Transverse colon (tissue), 4 donors: ENCODE data around the gene CACNA1E.

Experiments
- CTCF ChIP-seq, 5 experiments: fragments of 200-600 bp in 3 of 5; fragments of 450-650 bp in 2 of 5; sonication (generic) in 3 of 5; IDR thresholded peaks; 1 replicate in 2 of 5; 2 replicates in 3 of 5; pipeline ENCODE4 v1.5.1; 2016 to 2017; ENCODE audit warnings: antibody characterized with exemption in 5 of 5, inconsistent platforms in 3 of 5, mild to moderate bottlenecking in 2 of 5, moderate library complexity in 1 of 5
- EP300 ChIP-seq: sonication (generic); formaldehyde crosslinking; IDR thresholded peaks from one replicate; pipeline ENCODE4 v1.6.1; 2017; ENCODE audit warnings: antibody characterized with exemption, low read depth
- POLR2AphosphoS5 ChIP-seq, 3 donors: sonication (generic); formaldehyde crosslinking; IDR thresholded peaks; one replicate each; pipeline ENCODE4 v1.6.1; 2016; ENCODE audit warnings: antibody characterized with exemption in 3 of 3

DNA sequence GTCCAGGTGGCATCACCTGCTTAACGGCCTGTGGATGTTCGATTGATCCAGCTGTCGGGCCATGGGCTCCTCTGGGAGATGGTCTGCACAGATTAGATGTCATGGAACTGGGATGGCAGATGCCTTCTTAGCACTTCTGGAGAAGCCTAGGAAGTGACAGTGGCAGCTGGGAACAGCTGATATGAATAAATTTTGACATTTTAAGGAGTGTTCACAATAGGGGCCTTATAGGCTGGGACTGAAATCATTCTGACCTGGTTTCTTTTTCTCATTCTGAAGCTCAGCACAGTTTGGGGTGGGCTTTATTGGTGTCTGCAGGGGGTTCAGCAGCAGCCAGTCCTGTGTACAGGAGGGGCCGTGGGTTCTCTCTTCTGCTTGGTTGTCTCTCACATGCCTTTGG is 175.3 kb downstream of the CACNA1E start:
- no peak for TF ChIP-seq CTCF (IDR thresholded peaks at IDR 0.05)
- TF ChIP-seq EP300, result no peak
- no peak for TF ChIP-seq POLR2AphosphoS5 (IDR thresholded peaks at IDR 0.05)
